NK-92 treated with Interleukin-12 subunit alpha and Interleukin-12 subunit beta, amount 100 ng/mL, for 24 hours (cell line): ENCODE results near the gene GPRIN2.

Experiments
- DNase-seq: peaks from one replicate; lab custom pipeline; 2025; lab: John Stamatoyannopoulos, UW

Gene GPRIN2

GRCh38 chr10:46549171-46550075 lies 7.0 kb downstream of the GPRIN2 start:
- no peak for DNase-seq

- no peak for DNase-seq
These were observed 7.9 kb downstream of the GPRIN2 start for GRCh38 chr10:46548498-46549090.

GRCh38 chr10:46547541-46548497 lies 8.6 kb downstream of the GPRIN2 start:
- no peak for DNase-seq

- DNase-seq = no peak
These were observed 9.6 kb downstream of the GPRIN2 start for GRCh38 chr10:46546591-46547540.

- no peak for DNase-seq
These were observed 10.4 kb downstream of the GPRIN2 start for GRCh38 chr10:46545861-46546590.

- DNase-seq = no peak
These were observed 11.3 kb downstream of the GPRIN2 start for GRCh38 chr10:46544989-46545791.

GRCh38 chr10:46543466-46544377 lies 12.7 kb downstream of the GPRIN2 start:
- no peak for DNase-seq

GRCh38 chr10:46542567-46543465 lies 13.6 kb downstream of the GPRIN2 start:
- DNase-seq = no peak

GRCh38 chr10:46541735-46542566 lies 14.5 kb downstream of the GPRIN2 start:
- no peak for DNase-seq

- DNase-seq = no peak
These were observed 15.3 kb downstream of the GPRIN2 start for GRCh38 chr10:46541017-46541661.

- no peak for DNase-seq
These were observed 15.9 kb downstream of the GPRIN2 start for GRCh38 chr10:46540412-46541016.

- no peak for DNase-seq
These were observed 16.7 kb downstream of the GPRIN2 start for GRCh38 chr10:46539596-46540411.

GRCh38 chr10:46538717-46539426 lies 17.6 kb downstream of the GPRIN2 start:
- no peak for DNase-seq

- DNase-seq = no peak
These were observed 18.3 kb downstream of the GPRIN2 start for GRCh38 chr10:46538155-46538554.
